T-cell (primary cell): ENCODE results near the gene MED12L. TPM values are rescaled to one million over a fixed set of nuclear protein-coding genes. Genes with fewer than 3 reads are reported as not detected.

Source experiments
- ATAC-seq, 4 experiments: fragments of 200-7000 bp in 3 of 4; fragments of 150-1000 bp in 1 of 4; cut with Tn5 transposase; replicated peaks in 1 of 4; 1 replicate in 3 of 4; 2 replicates in 1 of 4; pipeline ENCODE4 v1.10.0; 2021; ENCODE audit warnings: moderate library complexity in 3 of 4, mild to moderate bottlenecking in 2 of 4, moderate number of reproducible peaks in 1 of 4
- CTCF ChIA-PET, 2 donors: fragments of 300-600 bp; sonication (Branson Sonifier 250); formaldehyde crosslinking; loops; one replicate each; lab custom pipeline; 2022; ENCODE audit warnings: antibody characterized with exemption in 2 of 2; lab: Charles Lee
- POLR2A ChIA-PET, 2 donors: fragments of 300-600 bp; sonication (Branson Sonifier 250); formaldehyde crosslinking; loops; one replicate each; lab custom pipeline; 2022; ENCODE audit warnings: antibody characterized with exemption in 2 of 2; lab: Charles Lee
- DNase-seq, 35 experiments: peaks; one replicate each; pipeline versions ENCODE4 v3.0.0 to v3.0.0-alpha.2; 2013 to 2023
- H3K27ac ChIP-seq: one replicate; pipeline ENCODE4 v1.5.1; 2013; ENCODE audit warnings: low read length
- H3K27me3 ChIP-seq, 2 experiments: replicated peaks in 1 of 2; 1 replicate in 1 of 2; 2 replicates in 1 of 2; pipeline versions ENCODE4 v1.6.1 to v1.7.0; 2013; ENCODE audit warnings: low read length in 1 of 2, mixed read lengths in 1 of 2; ENCODE audit not compliant: control insufficient read depth in 2 of 2, insufficient read depth in 2 of 2; ENCODE audit errors: extremely low read depth in 1 of 2
- H3K36me3 ChIP-seq, 2 donors: 1 replicate in 1 of 2; 2 replicates in 1 of 2; pipeline versions ENCODE4 v1.6.1 to v1.7.0; 2013; ENCODE audit warnings: low read length in 1 of 2; ENCODE audit not compliant: control insufficient read depth in 2 of 2, insufficient read depth in 1 of 2; ENCODE audit errors: extremely low read depth in 1 of 2
- H3K4me1 ChIP-seq, 2 experiments: 1 replicate in 1 of 2; 2 replicates in 1 of 2; pipeline versions ENCODE4 v1.6.1 to v1.7.0; 2013; ENCODE audit warnings: low read length in 2 of 2, mixed read lengths in 1 of 2; ENCODE audit not compliant: insufficient read depth in 2 of 2, control insufficient read depth in 1 of 2; ENCODE audit errors: extremely low read depth in 1 of 2
- H3K4me3 ChIP-seq, 2 donors: 1 replicate in 1 of 2; 2 replicates in 1 of 2; pipeline versions ENCODE4 v1.5.1 to v1.7.0; 2013; ENCODE audit warnings: mild to moderate bottlenecking in 2 of 2, low read length in 1 of 2, moderate library complexity in 1 of 2; ENCODE audit not compliant: control insufficient read depth in 1 of 2; ENCODE audit errors: extremely low read depth in 1 of 2
- H3K9me3 ChIP-seq: 2 replicates; pipeline ENCODE4 v1.7.0; 2013
- H3K27ac Mint-ChIP-seq, 2 donors: one replicate each; pipeline ENCODE4 v1.8.0; 2020 to 2021; ENCODE audit warnings: mild to moderate bottlenecking in 2 of 2, mixed read lengths in 2 of 2
- H3K27me3 Mint-ChIP-seq, 2 donors: one replicate each; pipeline ENCODE4 v1.8.0; 2021 to 2022; ENCODE audit warnings: mixed read lengths in 2 of 2
- H3K36me3 Mint-ChIP-seq: one replicate; pipeline ENCODE4 v1.8.0; 2021; ENCODE audit warnings: mixed read lengths
- H3K4me1 Mint-ChIP-seq, 3 donors: one replicate each; pipeline ENCODE4 v1.8.0; 2020 to 2022; ENCODE audit warnings: mixed read lengths in 3 of 3, mild to moderate bottlenecking in 1 of 3
- H3K4me3 Mint-ChIP-seq, 3 donors: one replicate each; pipeline ENCODE4 v1.8.0; 2020 to 2022; ENCODE audit warnings: mild to moderate bottlenecking in 3 of 3, mixed read lengths in 3 of 3, moderate library complexity in 3 of 3
- H3K9me3 Mint-ChIP-seq, 3 donors: one replicate each; pipeline ENCODE4 v1.8.0; 2020 to 2022; ENCODE audit warnings: mixed read lengths in 3 of 3
- WGBS: methylation state at CpG from one replicate; pipeline ENCODE4 v1.1.5; 2013; ENCODE audit warnings: missing lambda C conversion rate; ENCODE audit not compliant: insufficient coverage; 5-methylcytosine and 5-hydroxymethylcytosine counted together
- total RNA-seq, 35 experiments: library from RNA in 6 of 35; stranded (reverse) in 6 of 35; fragments of 120-200 nt in 1 of 35; gene quantifications; one replicate each; pipeline versions ENCODE4 v1.2.1 to v1.2.4 and lab custom pipeline; 2013 to 2026

The MED12L gene
- total RNA-seq, 5 donors from 2014 or later (not counting 1 experiment from before 2014, with no cell fraction given), result 0.55 to 2.1 (median 0.66) TPM

DNA sequence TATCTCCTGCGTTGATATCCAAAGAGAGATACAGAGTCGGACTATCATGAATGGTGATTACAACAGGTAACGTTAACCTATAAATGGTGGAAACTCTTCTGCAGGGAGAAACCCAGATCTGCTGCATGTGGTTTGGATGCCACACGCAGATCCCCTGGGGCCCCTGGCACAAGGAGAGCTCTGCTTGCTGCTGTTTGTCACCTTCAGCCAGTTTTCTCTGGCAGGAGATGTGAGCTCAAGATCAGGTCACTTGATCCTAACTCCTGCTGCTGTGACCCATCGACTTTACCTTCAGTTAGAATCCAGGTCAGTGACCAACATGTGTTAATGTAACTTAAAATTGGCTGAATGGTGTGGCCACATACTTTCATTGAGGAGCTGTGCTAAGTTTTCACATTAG lies 141.4 kb downstream of the MED12L start:
- H3K27ac ChIP-seq, result no peak overlapping the region
- POLR2A ChIA-PET, result interaction anchor here in 1 of 2 donors (0.6 kb wide), 1 partner anchor 21 kb away, joined by 3 read pairs; no protein-coding TSS in a partner anchor
- ATAC-seq, result no peak

GRCh38 chr3:151227266-151227806 lies 141.9 kb downstream of the MED12L start:
- peak overlapping the region; percentile 24 to 68 for H3K27ac Mint-ChIP-seq
- no peaks in the 10 kb centered on the region for H3K27me3 Mint-ChIP-seq
- peaks cover 53 to 58% (median 54%) of the 10 kb centered on the region in 3 donors for H3K4me1 Mint-ChIP-seq
- H3K9me3 Mint-ChIP-seq, result peaks cover 0 to 6% (median 2%) of the 10 kb centered on the region in 3 donors
- Histone ChIP-seq H3K27ac (no peak overlapping the region), H3K27me3 (no peaks in the 10 kb centered on the region), H3K9me3 (no peaks in the 10 kb centered on the region), H3K4me3 (peak overlapping the region in 1 of 2 donors; percentile 38), H3K4me1 (peaks cover 19 to 48% of the 10 kb centered on the region in 2 experiments), H3K36me3 (no peaks in the 10 kb centered on the region)
- ATAC-seq (peak in 2 of 4 experiments; percentile 25 to 42), DNase-seq (no peak)
- WGBS, result no CpG with 5 or more reads among the region's 6 CpGs
- POLR2A ChIA-PET, result interaction anchor here in 1 of 2 donors (0.6 kb wide), 1 partner anchor 20 kb away, joined by 3 read pairs; no protein-coding TSS in a partner anchor
- no peak overlapping the region for H3K4me3 Mint-ChIP-seq
- CTCF ChIA-PET, result interaction anchor here (0.6 to 4.0 kb wide), 28 partner anchors 8 to 1212 kb away, joined by 3 to 28 read pairs (median 5); partner anchors contain the start of gene P2RY14 (in 2 of the 2)
- H3K36me3 Mint-ChIP-seq, result peaks cover 2% of the 10 kb centered on the region

More for the DNA sequence above, 141.4 kb downstream of the MED12L start:
- H3K27ac Mint-ChIP-seq, result peak overlapping the region; percentile 6 to 76
- H3K4me3 Mint-ChIP-seq, result no peak overlapping the region
- Histone ChIP-seq H3K9me3 (no peaks in the 10 kb centered on the region), H3K4me3 (no peak overlapping the region), H3K4me1 (peaks cover 19 to 48% of the 10 kb centered on the region in 2 experiments), H3K36me3 (no peaks in the 10 kb centered on the region), H3K27me3 (no peaks in the 10 kb centered on the region)
- H3K9me3 Mint-ChIP-seq, result peaks cover 0 to 10% (median 7%) of the 10 kb centered on the region in 3 donors
- DNase-seq, result no peak
- no peaks in the 10 kb centered on the region for H3K27me3 Mint-ChIP-seq
- H3K4me1 Mint-ChIP-seq, result peaks cover 52 to 58% (median 53%) of the 10 kb centered on the region in 3 donors
- CTCF ChIA-PET, result interaction anchor here (0.7 to 4.0 kb wide), 18 partner anchors 12 to 71 kb away, joined by 3 to 28 read pairs (median 5); partner anchors contain the start of gene P2RY14 (in 2 of the 2)
- H3K36me3 Mint-ChIP-seq, result peaks cover 7% of the 10 kb centered on the region
- WGBS, result 80% methylated on average over 5 of the region's 5 CpGs

DNA sequence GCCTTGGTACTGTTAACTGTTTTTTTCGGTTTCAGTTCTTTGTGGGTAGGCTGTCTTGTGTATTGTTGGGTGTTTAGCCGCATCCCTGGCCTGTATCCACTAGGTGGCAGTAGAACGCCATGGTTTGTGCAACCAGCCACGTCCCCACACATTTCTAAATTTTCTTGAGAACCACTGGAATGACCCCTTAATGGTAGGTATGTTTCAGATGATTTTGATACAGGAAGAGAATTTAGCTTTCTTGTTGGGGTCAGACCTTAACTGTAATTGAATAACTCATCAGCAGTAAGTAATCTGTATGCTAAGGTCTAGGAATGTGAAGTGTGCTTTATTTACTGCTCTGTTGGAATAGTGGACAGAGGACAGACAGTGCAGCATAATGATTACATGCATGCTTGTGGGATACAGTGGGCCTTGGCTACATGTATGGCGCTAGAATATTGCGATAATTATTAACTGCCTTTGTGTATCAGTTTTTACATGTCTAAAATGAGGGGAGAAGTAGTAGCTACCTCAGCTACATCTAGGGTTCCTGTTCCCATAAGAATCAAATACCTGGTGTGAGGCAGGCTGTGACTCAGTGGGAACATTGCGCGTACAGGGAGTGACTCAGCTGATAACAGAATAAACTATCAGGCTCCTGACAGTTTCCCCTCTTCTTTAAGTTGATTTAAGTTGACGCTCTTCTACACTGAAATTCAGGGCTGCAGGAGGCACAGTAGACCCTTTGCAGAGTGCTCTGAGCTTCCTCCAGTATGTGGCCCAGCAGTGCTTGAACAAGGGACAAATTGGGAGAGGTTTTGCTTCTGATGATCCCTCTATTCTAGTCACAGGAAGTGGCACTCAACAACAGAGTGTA lies 142.6 kb downstream of the MED12L start:
- Histone ChIP-seq H3K27ac (no peak overlapping the region), H3K9me3 (no peaks in the 10 kb centered on the region), H3K36me3 (no peaks in the 10 kb centered on the region), H3K27me3 (no peaks in the 10 kb centered on the region), H3K4me3 (no peak overlapping the region), H3K4me1 (peaks cover 19 to 48% of the 10 kb centered on the region in 2 experiments)
- Mint-ChIP-seq H3K4me3 (no peak overlapping the region), H3K9me3 (no peaks in the 10 kb centered on the region), H3K27ac (peak overlapping the region; percentile 62 to 68), H3K4me1 (peaks cover 53 to 58% (median 54%) of the 10 kb centered on the region in 3 donors), H3K36me3 (no peaks in the 10 kb centered on the region), H3K27me3 (no peaks in the 10 kb centered on the region)
- ChIA-PET POLR2A (no interaction called here), CTCF (interaction anchor here (0.6 to 4.0 kb wide), 35 partner anchors 9 to 1211 kb away, joined by 3 to 28 read pairs (median 4); partner anchors contain the start of gene P2RY14 (in 2 of the 2))
- DNase-seq (peak; percentile 47 to 90 (median 69)), ATAC-seq (peak; percentile 79 to 87 (median 84))
- WGBS, result 83% methylated on average over 2 of the region's 9 CpGs

DNA sequence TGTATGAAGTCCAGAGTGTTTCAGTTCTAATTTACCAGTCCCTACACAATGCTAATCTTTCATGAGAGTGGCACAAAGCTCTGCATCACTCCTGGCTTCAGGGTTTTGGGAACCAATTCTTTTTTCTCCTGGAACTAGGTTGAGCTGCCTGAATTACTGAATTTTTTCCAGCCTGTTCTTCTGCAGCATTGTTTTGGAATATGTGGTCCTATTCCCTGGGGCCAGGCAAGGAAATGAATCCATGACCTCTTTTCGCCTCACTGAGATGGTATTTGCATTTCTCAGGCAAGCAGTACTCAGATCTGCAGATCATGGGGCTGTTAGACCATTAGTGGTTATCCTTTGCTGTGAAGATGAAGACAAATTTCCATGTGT lies 143.2 kb downstream of the MED12L start:
- H3K4me1 ChIP-seq, result peaks cover 19 to 48% of the 10 kb centered on the region in 2 experiments
- H3K4me3 Mint-ChIP-seq, result no peak overlapping the region
- POLR2A ChIA-PET, result interaction anchor here in 1 of 2 donors (0.6 kb wide), 1 partner anchor 30 kb away, joined by 5 read pairs; no protein-coding TSS in a partner anchor
- peaks cover 0 to under 1% of the 10 kb centered on the region in 2 donors for H3K27me3 Mint-ChIP-seq
- DNase-seq (no peak), ATAC-seq (no peak)
- no peaks in the 10 kb centered on the region for H3K36me3 ChIP-seq
- H3K27ac Mint-ChIP-seq, result peak overlapping the region in 1 of 2 donors; percentile 63
- WGBS, result 100% methylated on average over 1 of the region's 1 CpG
- H3K27me3 ChIP-seq, result no peaks in the 10 kb centered on the region
- no peaks in the 10 kb centered on the region for H3K36me3 Mint-ChIP-seq
- H3K4me1 Mint-ChIP-seq, result peaks cover 53 to 58% (median 54%) of the 10 kb centered on the region in 3 donors
- H3K27ac ChIP-seq, result no peak overlapping the region
- CTCF ChIA-PET, result interaction anchor here (0.6 to 4.0 kb wide), 24 partner anchors 15 to 623 kb away, joined by 3 to 28 read pairs (median 4); partner anchors contain the start of gene P2RY14 (in 2 of the 2)
- H3K4me3 ChIP-seq, result no peak overlapping the region
- H3K9me3 Mint-ChIP-seq, result no peaks in the 10 kb centered on the region
- no peaks in the 10 kb centered on the region for H3K9me3 ChIP-seq

DNA sequence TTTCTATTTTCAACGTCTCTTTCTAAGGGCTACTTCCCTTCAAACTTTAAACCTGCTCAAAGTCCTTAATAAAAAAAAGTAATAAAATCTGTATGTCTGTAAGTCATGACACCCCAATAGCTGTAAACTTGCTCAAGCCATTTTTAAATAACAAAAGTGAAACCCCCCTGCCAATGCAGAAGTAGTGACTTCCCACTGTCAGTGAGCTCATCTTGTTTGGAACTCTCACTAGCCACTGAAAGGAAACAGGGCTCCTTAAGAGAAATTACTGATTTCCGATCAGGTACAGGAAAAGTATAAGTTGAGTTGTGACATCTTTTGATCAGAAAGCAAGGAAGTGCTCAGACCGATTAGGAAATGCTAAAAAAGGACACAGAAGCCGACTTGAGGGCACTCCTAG lies 145.2 kb downstream of the MED12L start:
- H3K4me1 Mint-ChIP-seq, result peaks cover 40 to 47% (median 46%) of the 10 kb centered on the region in 3 donors
- DNase-seq (no peak), ATAC-seq (peak in 1 of 4 experiments; percentile 55)
- Histone ChIP-seq H3K36me3 (no peaks in the 10 kb centered on the region), H3K9me3 (no peaks in the 10 kb centered on the region), H3K4me1 (peaks cover 14 to 37% of the 10 kb centered on the region in 2 experiments), H3K27ac (peak overlapping the region; percentile 17), H3K27me3 (no peaks in the 10 kb centered on the region), H3K4me3 (no peak overlapping the region)
- H3K36me3 Mint-ChIP-seq, result no peaks in the 10 kb centered on the region
- WGBS, result 14% methylated on average over 2 of the region's 4 CpGs
- peaks cover 0 to 1% of the 10 kb centered on the region in 2 donors for H3K27me3 Mint-ChIP-seq
- peak overlapping the region; percentile 3 to 52 (median 18) for H3K4me3 Mint-ChIP-seq
- H3K27ac Mint-ChIP-seq, result peak overlapping the region; percentile 45 to 59
- POLR2A ChIA-PET, result interaction anchor here in 1 of 2 donors (0.6 to 0.8 kb wide), 3 partner anchors 18 to 68 kb away, joined by 3 to 4 read pairs (median 3); no protein-coding TSS in a partner anchor
- no peaks in the 10 kb centered on the region for H3K9me3 Mint-ChIP-seq
- CTCF ChIA-PET, result interaction anchor here (0.7 to 1.0 kb wide), 9 partner anchors 10 to 238 kb away, joined by 3 to 10 read pairs (median 4); partner anchors contain the start of gene P2RY14 (in 1 of the 2)
